ENCODE data around the gene FATE1.
A peak's percentile ranks its signal among the peaks of the same experiment; 100 is the strongest.

Gene FATE1

DNA sequence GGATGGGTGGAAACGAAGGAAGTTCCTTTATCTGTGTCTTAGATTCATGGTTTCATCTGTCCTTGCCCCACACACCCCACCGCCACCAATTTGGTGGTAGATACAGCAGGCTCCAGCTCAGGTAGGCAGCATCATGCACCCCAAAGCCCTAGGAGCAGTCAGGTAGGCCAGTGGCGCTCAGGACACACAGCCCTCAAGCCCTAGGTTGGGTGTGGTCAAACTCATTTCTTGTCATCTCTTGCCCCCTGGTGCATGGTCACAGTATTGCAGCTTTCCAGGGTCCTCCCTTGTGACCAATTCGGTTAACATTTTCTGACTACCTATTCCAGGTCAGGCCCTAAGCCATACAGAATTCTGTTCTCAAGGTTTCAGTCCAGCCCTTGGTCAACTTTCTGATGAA, 35.0 kb upstream of the FATE1 start:
- Histone ChIP-seq H3K36me3 (ENCODE audit: insufficient read depth) (no peaks in the 10 kb centered on the region), H3K9ac (no peak overlapping the region), H3K4me3 (IDR thresholded peaks at IDR 0.05; ENCODE audit: insufficient read depth, low read depth, low read length) (no peak overlapping the region), H3K4me2 (no peak overlapping the region), H4K20me1 (ENCODE audit: insufficient read depth) (no peaks in the 10 kb centered on the region), H3K4me1 (ENCODE audit: low read depth, poor library complexity, severe bottlenecking) (no peaks in the 10 kb centered on the region), H2AFZ (ENCODE audit: low read depth) (no peak overlapping the region), H3K79me2 (ENCODE audit: insufficient read depth, low read depth) (no peaks in the 10 kb centered on the region), H3K27me3 (ENCODE audit: insufficient read depth, low read depth) (no peaks in the 10 kb centered on the region), H3K27ac (no peak overlapping the region)
- TF ChIP-seq, protein P1, sequence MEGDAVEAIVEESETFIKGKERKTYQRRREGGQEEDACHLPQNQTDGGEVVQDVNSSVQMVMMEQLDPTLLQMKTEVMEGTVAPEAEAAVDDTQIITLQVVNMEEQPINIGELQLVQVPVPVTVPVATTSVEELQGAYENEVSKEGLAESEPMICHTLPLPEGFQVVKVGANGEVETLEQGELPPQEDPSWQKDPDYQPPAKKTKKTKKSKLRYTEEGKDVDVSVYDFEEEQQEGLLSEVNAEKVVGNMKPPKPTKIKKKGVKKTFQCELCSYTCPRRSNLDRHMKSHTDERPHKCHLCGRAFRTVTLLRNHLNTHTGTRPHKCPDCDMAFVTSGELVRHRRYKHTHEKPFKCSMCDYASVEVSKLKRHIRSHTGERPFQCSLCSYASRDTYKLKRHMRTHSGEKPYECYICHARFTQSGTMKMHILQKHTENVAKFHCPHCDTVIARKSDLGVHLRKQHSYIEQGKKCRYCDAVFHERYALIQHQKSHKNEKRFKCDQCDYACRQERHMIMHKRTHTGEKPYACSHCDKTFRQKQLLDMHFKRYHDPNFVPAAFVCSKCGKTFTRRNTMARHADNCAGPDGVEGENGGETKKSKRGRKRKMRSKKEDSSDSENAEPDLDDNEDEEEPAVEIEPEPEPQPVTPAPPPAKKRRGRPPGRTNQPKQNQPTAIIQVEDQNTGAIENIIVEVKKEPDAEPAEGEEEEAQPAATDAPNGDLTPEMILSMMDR (conservative IDR thresholded peaks at IDR 0.05; ENCODE audit: low read depth, low read length), result peak; percentile 79

DNA sequence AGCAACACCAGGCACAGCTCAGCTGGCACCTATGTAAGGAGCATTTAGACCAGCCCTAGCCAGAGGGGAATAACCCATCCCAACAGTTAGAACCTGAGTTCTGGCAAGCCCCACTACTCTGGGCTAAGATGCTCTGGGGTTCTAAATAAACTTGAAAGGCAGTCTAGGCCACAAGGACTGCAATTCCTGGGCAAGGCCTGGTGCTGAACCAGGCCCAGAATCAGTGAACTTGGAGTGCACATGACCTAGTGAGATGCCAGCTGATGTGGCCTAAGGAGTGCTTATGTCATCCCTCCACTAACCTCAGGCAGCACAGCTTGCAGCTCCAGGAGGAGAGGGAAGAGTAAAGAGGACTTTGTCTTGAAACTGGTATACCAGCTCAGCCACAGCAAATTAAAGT, 28.2 kb upstream of the FATE1 start:
- TF ChIP-seq, protein P1 (conservative IDR thresholded peaks at IDR 0.05; ENCODE audit: low read depth, low read length), result no peak
- H4K20me1 ChIP-seq (ENCODE audit: insufficient read depth), result no peaks in the 10 kb centered on the region
- H2AFZ ChIP-seq (ENCODE audit: low read depth), result no peak overlapping the region
- no peaks in the 10 kb centered on the region for H3K36me3 ChIP-seq (ENCODE audit: insufficient read depth)
- no peak overlapping the region for H3K27ac ChIP-seq
- no peaks in the 10 kb centered on the region for H3K79me2 ChIP-seq (ENCODE audit: insufficient read depth, low read depth)
- H3K4me1 ChIP-seq (ENCODE audit: low read depth, poor library complexity, severe bottlenecking), result no peaks in the 10 kb centered on the region
- H3K27me3 ChIP-seq (ENCODE audit: insufficient read depth, low read depth), result no peaks in the 10 kb centered on the region
- no peak overlapping the region for H3K9ac ChIP-seq
- H3K4me3 ChIP-seq (IDR thresholded peaks at IDR 0.05; ENCODE audit: insufficient read depth, low read depth, low read length), result no peak overlapping the region
- no peak overlapping the region for H3K4me2 ChIP-seq

DNA sequence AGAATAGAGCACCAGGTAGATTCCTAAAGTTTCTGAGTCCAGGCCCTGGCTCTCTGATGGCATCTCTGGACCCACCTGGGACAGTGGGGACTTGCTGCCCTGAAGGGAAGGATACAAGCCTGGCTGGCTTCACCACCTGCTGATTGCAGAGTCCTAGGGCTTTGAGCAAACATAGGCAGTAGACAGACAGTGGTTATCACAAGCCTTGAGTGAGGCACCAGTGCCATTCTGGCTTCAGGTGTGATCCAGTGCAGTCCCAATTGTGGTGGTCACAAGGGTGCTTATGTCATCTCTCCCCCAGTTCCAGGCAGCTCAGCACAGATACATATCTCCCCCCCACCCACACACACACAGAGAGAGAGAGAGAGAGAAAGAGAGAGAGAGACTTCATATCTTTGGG, 27.1 kb upstream of the FATE1 start:
- TF ChIP-seq, protein P1 (conservative IDR thresholded peaks at IDR 0.05; ENCODE audit: low read depth, low read length), result no peak
- no peaks in the 10 kb centered on the region for H4K20me1 ChIP-seq (ENCODE audit: insufficient read depth)

DNA sequence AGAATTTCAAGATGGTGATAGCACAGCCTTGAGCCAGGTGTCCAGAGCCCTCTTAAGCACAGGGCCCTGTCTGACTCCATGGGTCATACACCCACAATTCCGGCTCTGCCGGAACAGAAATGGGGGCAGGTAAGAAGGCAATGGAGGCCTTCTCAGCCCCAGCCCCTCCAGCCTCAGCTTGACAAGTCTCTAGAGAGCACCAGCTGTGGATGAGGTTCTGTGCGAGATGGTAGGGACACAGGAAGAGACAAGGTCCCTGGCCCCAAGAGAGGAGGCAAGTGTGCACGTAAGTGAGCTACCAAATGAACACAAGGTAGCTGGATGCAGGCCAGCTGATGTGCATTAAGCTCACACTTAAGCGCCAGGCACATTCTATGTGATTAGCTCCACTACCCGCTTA, 23.0 kb upstream of the FATE1 start:
- H3K4me2 ChIP-seq, result no peak overlapping the region
- H3K27ac ChIP-seq, result no peak overlapping the region
- TF ChIP-seq, protein P1 (conservative IDR thresholded peaks at IDR 0.05; ENCODE audit: low read depth, low read length), result no peak
- H3K9ac ChIP-seq, result no peak overlapping the region
- no peaks in the 10 kb centered on the region for H4K20me1 ChIP-seq (ENCODE audit: insufficient read depth)
- H3K4me1 ChIP-seq (ENCODE audit: low read depth, poor library complexity, severe bottlenecking), result no peaks in the 10 kb centered on the region
- no peaks in the 10 kb centered on the region for H3K27me3 ChIP-seq (ENCODE audit: insufficient read depth, low read depth)
- H3K36me3 ChIP-seq (ENCODE audit: insufficient read depth), result no peaks in the 10 kb centered on the region
- no peaks in the 10 kb centered on the region for H3K79me2 ChIP-seq (ENCODE audit: insufficient read depth, low read depth)
- H2AFZ ChIP-seq (ENCODE audit: low read depth), result no peak overlapping the region
- H3K4me3 ChIP-seq (IDR thresholded peaks at IDR 0.05; ENCODE audit: insufficient read depth, low read depth, low read length), result no peak overlapping the region

More for the DNA sequence above, 27.1 kb upstream of the FATE1 start:
- Histone ChIP-seq H3K79me2 (ENCODE audit: insufficient read depth, low read depth) (no peaks in the 10 kb centered on the region), H3K4me2 (no peak overlapping the region), H3K27ac (no peak overlapping the region), H3K27me3 (ENCODE audit: insufficient read depth, low read depth) (no peaks in the 10 kb centered on the region), H3K4me3 (IDR thresholded peaks at IDR 0.05; ENCODE audit: insufficient read depth, low read depth, low read length) (no peak overlapping the region), H3K4me1 (ENCODE audit: low read depth, poor library complexity, severe bottlenecking) (no peaks in the 10 kb centered on the region), H3K9ac (no peak overlapping the region), H3K36me3 (ENCODE audit: insufficient read depth) (no peaks in the 10 kb centered on the region), H2AFZ (ENCODE audit: low read depth) (no peak overlapping the region)

Measured in KMS-11 (cell line).